A673 (cell line): ENCODE measurements around the gene MCF2L2. TPM values are rescaled to one million over a fixed set of nuclear protein-coding genes. Genes with fewer than 3 reads are reported as not detected.

Source experiments
- BruUV-seq: library from RNA; stranded (reverse); fragments of 400-500 nt; replicated peaks from 2 replicates; lab custom pipeline; 2021; lab: Mats Ljungman, UMichigan
- CTCF ChIA-PET: fragments of 300-600 bp; sonication (Branson Sonifier 250); formaldehyde crosslinking; loops from one replicate; lab custom pipeline; 2022; ENCODE audit warnings: antibody characterized with exemption; lab: Charles Lee
- POLR2A ChIA-PET: fragments of 300-600 bp; sonication (Branson Sonifier 250); formaldehyde crosslinking; loops from one replicate; lab custom pipeline; 2022; ENCODE audit warnings: antibody characterized with exemption; ENCODE audit not compliant: low non-redundant PET; lab: Charles Lee
- DNase-seq: peaks from one replicate; pipeline ENCODE4 v3.0.0-alpha.2; 2015; ENCODE audit warnings: low spot score
- H3K27ac ChIP-seq: fragments of 200-600 bp; sonication (generic); 2 replicates; pipeline ENCODE4 v1.5.1; 2016; ENCODE audit warnings: mixed run types, low read depth, mild to moderate bottlenecking, mixed read lengths, antibody characterized with exemption, low read length; ENCODE audit not compliant: poor library complexity, severe bottlenecking
- H3K27me3 ChIP-seq: fragments of 200-600 bp; sonication (generic); replicated peaks from 2 replicates; pipeline ENCODE4 v1.6.1; 2017; ENCODE audit warnings: mixed run types, low read depth, mild to moderate bottlenecking, mixed read lengths, antibody characterized with exemption, low read length; ENCODE audit not compliant: insufficient read depth, poor library complexity
- H3K36me3 ChIP-seq: fragments of 200-600 bp; sonication (generic); 2 replicates; pipeline ENCODE4 v1.6.1; 2016; ENCODE audit warnings: mixed run types, mild to moderate bottlenecking, mixed read lengths, antibody characterized with exemption, low read length; ENCODE audit not compliant: insufficient read depth, poor library complexity, severe bottlenecking
- H3K4me1 ChIP-seq: fragments of 200-600 bp; sonication (generic); 2 replicates; pipeline ENCODE4 v1.6.1; 2017; ENCODE audit warnings: mixed run types, mild to moderate bottlenecking, mixed read lengths, antibody characterized with exemption, low read length; ENCODE audit not compliant: insufficient read depth, poor library complexity, severe bottlenecking
- H3K4me3 ChIP-seq: fragments of 200-600 bp; sonication (generic); 2 replicates; pipeline ENCODE4 v1.5.1; 2016; ENCODE audit warnings: low read depth, mixed run types, mild to moderate bottlenecking, mixed read lengths, low read length; ENCODE audit not compliant: poor library complexity, severe bottlenecking
- H3K9me3 ChIP-seq: fragments of 200-600 bp; sonication (generic); 2 replicates; pipeline ENCODE4 v1.6.1; 2016; ENCODE audit warnings: mixed run types, low read depth, mild to moderate bottlenecking, mixed read lengths, antibody characterized with exemption, low read length; ENCODE audit not compliant: poor library complexity, severe bottlenecking
- CTCF ChIP-seq: fragments of 300-800, 200-600 bp; sonication (generic); conservative IDR thresholded peaks from 2 replicates; pipeline ENCODE4 v1.5.1; 2017; ENCODE audit warnings: low read depth, mild to moderate bottlenecking, antibody characterized with exemption, low read length, moderate library complexity, mixed read lengths
- EZH2 ChIP-seq: fragments of 200-600 bp; sonication (generic); IDR thresholded peaks from 2 replicates; pipeline ENCODE4 v1.6.1; 2017; ENCODE audit warnings: borderline replicate concordance, low read depth, mild to moderate bottlenecking, mixed read lengths, antibody characterized with exemption, low read length; ENCODE audit not compliant: poor library complexity, severe bottlenecking
- intact Hi-C: fragments of 100-400 bp; cut with micrococcal nuclease; formaldehyde crosslinking; loops from one replicate; pipeline ENCODE4 v1.10.0; 2022; ENCODE audit not compliant: unreplicated experiment
- total RNA-seq: library from RNA; stranded (reverse); gene quantifications from 2 replicates; pipeline ENCODE4 v1.2.3, GENCODE V29; 2021

MCF2L2 gene
- total RNA-seq, 1 experiment from 2014 or later, result not detected

DNA sequence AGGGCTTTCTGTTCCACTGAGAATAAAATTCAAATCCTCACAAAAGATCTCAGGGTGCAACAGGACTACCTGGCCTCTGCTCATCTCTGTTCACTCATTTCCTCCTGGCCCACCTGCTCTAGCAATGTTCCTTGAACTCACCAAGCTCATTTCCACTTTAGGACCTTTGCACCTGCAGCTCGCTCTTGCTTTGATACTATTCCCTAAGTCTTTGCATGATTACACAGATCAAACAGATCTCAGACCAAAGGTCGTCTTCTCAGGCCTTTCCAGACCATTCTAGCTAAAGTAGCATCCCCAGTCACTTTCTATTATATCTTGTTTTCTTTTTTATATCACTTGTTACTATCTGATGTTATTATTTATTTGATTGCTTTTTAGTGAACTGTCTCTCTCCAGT is 120.7 kb downstream of the MCF2L2 start:
- Histone ChIP-seq H3K4me3 (no peak overlapping the region), H3K9me3 (no peaks in the 10 kb centered on the region), H3K27me3 (no peaks in the 10 kb centered on the region), H3K4me1 (no peaks in the 10 kb centered on the region), H3K36me3 (no peaks in the 10 kb centered on the region), H3K27ac (no peak overlapping the region)
- POLR2A ChIA-PET, result no interaction called here
- no peak for DNase-seq
- no TSS peak for BruUV-seq
- intact Hi-C loops, result no loop called here
- CTCF ChIA-PET, result no interaction called here
- no peak for TF ChIP-seq EZH2
- TF ChIP-seq CTCF, result no peak

DNA sequence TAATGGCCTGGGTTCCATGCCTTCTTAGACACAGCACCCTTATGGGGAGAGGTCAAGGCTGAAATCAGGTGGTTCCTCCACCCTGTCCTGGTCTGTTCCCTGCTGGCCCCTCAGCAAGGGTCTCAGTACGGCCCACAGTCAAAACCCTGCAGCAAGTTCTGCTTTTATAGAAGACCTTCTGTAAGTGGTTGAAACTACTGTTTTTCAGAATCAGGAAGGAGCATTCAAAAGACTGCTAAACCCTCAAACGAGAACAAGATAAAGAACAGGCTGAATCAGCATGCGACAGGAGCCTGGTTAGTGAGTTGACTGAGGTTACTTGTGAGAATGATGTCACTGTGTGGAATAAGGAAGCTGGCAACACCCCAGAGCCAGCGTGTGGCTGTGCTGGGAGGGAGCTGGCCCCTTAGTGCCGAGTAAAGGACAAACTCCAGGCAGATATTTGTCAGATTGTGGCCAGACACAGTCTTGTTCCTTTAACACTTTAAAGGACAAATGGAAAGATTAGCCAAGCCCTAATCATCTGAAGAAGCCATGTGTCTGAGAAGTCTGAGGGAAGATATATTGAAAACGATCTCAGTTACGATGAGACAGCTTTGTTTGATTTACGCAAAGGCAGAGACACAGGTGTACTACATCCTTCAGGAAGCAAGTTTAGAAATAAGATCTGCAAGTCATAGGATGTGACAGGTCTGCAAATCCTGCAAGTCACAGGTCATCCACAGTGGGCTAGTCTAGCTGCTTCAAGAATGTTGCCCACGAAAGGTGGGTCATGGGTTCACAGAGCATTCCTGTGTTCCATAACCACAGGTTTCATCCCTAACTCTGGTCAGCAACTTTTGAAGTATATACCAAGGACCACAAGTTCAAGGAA is 121.4 kb downstream of the MCF2L2 start:
- no peak overlapping the region for H3K27ac ChIP-seq
- BruUV-seq, result no TSS peak
- ChIA-PET CTCF (no interaction called here), POLR2A (no interaction called here)
- intact Hi-C loops, result no loop called here
- H3K9me3 ChIP-seq, result no peaks in the 10 kb centered on the region
- no peaks in the 10 kb centered on the region for H3K36me3 ChIP-seq
- H3K4me1 ChIP-seq, result no peaks in the 10 kb centered on the region
- DNase-seq, result peak; percentile 48
- no peak overlapping the region for H3K4me3 ChIP-seq
- TF ChIP-seq EZH2, result no peak
- no peak for TF ChIP-seq CTCF
- H3K27me3 ChIP-seq, result no peaks in the 10 kb centered on the region

DNA sequence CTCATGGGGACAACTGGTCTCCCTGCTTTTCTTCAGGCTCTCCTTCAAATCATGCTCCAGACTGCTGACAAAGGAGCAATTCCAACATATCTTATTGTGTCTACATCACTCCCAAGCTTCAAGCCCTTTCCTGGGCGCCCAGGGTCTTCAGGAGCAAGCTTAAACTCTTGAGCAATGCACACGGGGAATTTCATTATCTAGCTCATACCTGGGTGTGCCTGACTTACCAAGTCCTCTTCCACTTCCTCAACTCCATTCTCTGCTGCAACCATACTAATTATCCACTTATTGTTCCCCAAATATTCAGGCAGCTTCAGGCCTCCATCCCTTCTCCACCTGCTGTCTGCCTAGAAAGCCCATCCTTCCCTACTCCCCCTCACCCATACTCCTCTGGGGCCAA is 124.7 kb downstream of the MCF2L2 start:
- Histone ChIP-seq H3K9me3 (no peaks in the 10 kb centered on the region), H3K27me3 (no peaks in the 10 kb centered on the region), H3K36me3 (no peaks in the 10 kb centered on the region), H3K27ac (no peak overlapping the region), H3K4me3 (no peak overlapping the region), H3K4me1 (peaks cover 8% of the 10 kb centered on the region)
- no peak for TF ChIP-seq EZH2
- no peak for TF ChIP-seq CTCF
- DNase-seq, result no peak
- ChIA-PET CTCF (no interaction called here), POLR2A (no interaction called here)
- no TSS peak for BruUV-seq
- intact Hi-C loops, result no loop called here
